Measurements from ENCODE around the gene MCM10. TPM values are rescaled to one million over a fixed set of nuclear protein-coding genes. Genes with fewer than 3 reads are reported as not detected.
"Not testable (repeated sequence)": the region's sequence is repeated elsewhere in the genome, so short reads cannot be mapped to it uniquely, and the experiment has no call there.

Gene MCM10
- total RNA-seq, 1 experiment from 2014 or later: 14.3 TPM

GRCh38 chr10:13234172-13234571 lies 72.8 kb downstream of the MCM10 start, which contains the start of gene UCMA:
UCMA (minus strand) TSS chr10:13234374; CDS start chr10:13234258, 116 bp downstream.
- Histone ChIP-seq H3K79me2 (ENCODE audit: low read length) (no peaks in the 10 kb centered on the region), H3K27ac (ENCODE audit: low read length) (no peak within 1 kb of the TSS), H2AFZ (ENCODE audit: low read length) (no peak within 1 kb of the TSS), H3K9me3 (ENCODE audit: low read length) (no peaks in the 10 kb centered on the region), H3K9me2 (replicated peaks; ENCODE audit: low read length) (no peaks in the 10 kb centered on the region), H3K9ac (ENCODE audit: low read length) (no peak within 1 kb of the TSS), H3K36me3 (ENCODE audit: low read depth, low read length) (no peaks in the 10 kb centered on the region), H4K20me1 (ENCODE audit: low read length) (no peaks in the 10 kb centered on the region), H3K27me3 (ENCODE audit: low read length) (no peaks in the 10 kb centered on the region), H3F3A (ENCODE audit: low read length, unreplicated experiment) (no peaks in the 10 kb centered on the region), H3K4me2 (ENCODE audit: low read length) (no peak within 1 kb of the TSS), H3K4me3 (ENCODE audit: low read length) (no peak within 1 kb of the TSS), H3K4me1 (ENCODE audit: insufficient read depth, low read length) (no peaks in the 10 kb centered on the region)
- no TSS peak for BruUV-seq (replicated peaks)
- DNase-seq (no peak), ATAC-seq (no peak)
- TF ChIP-seq EZH2phosphoT487 (IDR thresholded peaks at IDR 0.05; ENCODE audit: borderline replicate concordance, low read length) (no peak), EZH2 (IDR thresholded peaks at IDR 0.05; ENCODE audit: low read length, unreplicated experiment) (no peak)
- TF ChIP-seq, protein P1, sequence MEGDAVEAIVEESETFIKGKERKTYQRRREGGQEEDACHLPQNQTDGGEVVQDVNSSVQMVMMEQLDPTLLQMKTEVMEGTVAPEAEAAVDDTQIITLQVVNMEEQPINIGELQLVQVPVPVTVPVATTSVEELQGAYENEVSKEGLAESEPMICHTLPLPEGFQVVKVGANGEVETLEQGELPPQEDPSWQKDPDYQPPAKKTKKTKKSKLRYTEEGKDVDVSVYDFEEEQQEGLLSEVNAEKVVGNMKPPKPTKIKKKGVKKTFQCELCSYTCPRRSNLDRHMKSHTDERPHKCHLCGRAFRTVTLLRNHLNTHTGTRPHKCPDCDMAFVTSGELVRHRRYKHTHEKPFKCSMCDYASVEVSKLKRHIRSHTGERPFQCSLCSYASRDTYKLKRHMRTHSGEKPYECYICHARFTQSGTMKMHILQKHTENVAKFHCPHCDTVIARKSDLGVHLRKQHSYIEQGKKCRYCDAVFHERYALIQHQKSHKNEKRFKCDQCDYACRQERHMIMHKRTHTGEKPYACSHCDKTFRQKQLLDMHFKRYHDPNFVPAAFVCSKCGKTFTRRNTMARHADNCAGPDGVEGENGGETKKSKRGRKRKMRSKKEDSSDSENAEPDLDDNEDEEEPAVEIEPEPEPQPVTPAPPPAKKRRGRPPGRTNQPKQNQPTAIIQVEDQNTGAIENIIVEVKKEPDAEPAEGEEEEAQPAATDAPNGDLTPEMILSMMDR (conservative IDR thresholded peaks at IDR 0.05; ENCODE audit: low read depth, low read length): no peak
- CTCF ChIA-PET: no interaction called here
- intact Hi-C loops (cut with micrococcal nuclease): no loop called here
- POLR2A ChIA-PET (ENCODE audit: unreplicated experiment): no interaction called here

DNA sequence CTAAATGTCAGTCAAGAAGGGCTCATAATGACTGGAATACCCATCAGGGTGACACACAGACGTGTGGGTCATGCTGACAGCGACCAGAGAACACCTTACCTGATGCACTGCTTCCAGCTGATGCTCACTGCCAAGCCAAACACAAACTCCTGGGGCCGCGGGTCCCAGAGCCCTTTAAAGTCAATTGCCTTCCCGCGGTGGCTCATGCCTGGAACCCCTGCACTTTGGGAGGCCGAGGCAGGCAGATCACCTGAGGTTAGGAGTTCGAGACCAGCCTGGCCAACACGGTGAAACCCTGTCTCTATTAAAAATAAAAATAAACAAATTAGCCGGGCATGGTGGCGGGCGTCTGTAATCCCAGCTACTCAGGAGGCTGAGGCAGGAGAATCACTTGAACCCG lies 73.4 kb downstream of the MCM10 start:
- CTCF ChIA-PET; H3K4me1 ChIP-seq (ENCODE audit: insufficient read depth, low read length); ATAC-seq; H3K27ac ChIP-seq (ENCODE audit: low read length); DNase-seq; H3K9me3 ChIP-seq (ENCODE audit: low read length); H3K36me3 ChIP-seq (ENCODE audit: low read depth, low read length); H3K27me3 ChIP-seq (ENCODE audit: low read length); H3K4me2 ChIP-seq (ENCODE audit: low read length); H3K9me2 ChIP-seq (replicated peaks; ENCODE audit: low read length); H4K20me1 ChIP-seq (ENCODE audit: low read length); H3F3A ChIP-seq (ENCODE audit: low read length, unreplicated experiment); H2AFZ ChIP-seq (ENCODE audit: low read length); H3K4me3 ChIP-seq (ENCODE audit: low read length); intact Hi-C loops (cut with micrococcal nuclease); H3K9ac ChIP-seq (ENCODE audit: low read length); H3K79me2 ChIP-seq (ENCODE audit: low read length); POLR2A ChIA-PET (ENCODE audit: unreplicated experiment); BruUV-seq (replicated peaks): not testable (repeated sequence)

DNA sequence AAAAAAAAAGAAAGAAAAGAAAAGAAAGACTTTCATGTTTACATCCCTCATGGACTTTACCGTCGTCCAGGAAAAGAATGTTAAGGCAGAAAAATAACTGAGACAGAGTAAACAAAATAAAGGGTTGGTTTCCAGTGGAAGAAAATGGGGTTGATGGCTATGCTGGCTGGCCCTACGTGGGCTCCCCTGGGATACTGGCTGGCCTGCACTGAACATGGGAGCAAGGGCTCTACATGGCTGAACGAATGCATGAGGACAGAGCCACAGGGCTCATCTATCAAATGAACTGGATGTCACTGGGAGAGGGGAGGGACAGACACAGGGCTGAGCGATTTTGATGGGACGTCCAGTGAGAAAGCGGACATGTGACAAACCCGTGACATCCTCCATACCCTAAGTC lies 75.3 kb downstream of the MCM10 start:
- POLR2A ChIA-PET (ENCODE audit: unreplicated experiment): no interaction called here
- CTCF ChIA-PET: no interaction called here
- intact Hi-C loops (cut with micrococcal nuclease): no loop called here
- H3K4me3 ChIP-seq (ENCODE audit: low read length): no peak overlapping the region
- no TSS peak for BruUV-seq (replicated peaks)
- no peaks in the 10 kb centered on the region for H3F3A ChIP-seq (ENCODE audit: low read length, unreplicated experiment)
- H3K9me2 ChIP-seq (replicated peaks; ENCODE audit: low read length): no peaks in the 10 kb centered on the region
- no peaks in the 10 kb centered on the region for H3K4me1 ChIP-seq (ENCODE audit: insufficient read depth, low read length)
- no peaks in the 10 kb centered on the region for H3K36me3 ChIP-seq (ENCODE audit: low read depth, low read length)
- no peaks in the 10 kb centered on the region for H3K9me3 ChIP-seq (ENCODE audit: low read length)
- no peaks in the 10 kb centered on the region for H3K27me3 ChIP-seq (ENCODE audit: low read length)
- H3K79me2 ChIP-seq (ENCODE audit: low read length): no peaks in the 10 kb centered on the region
- no peak overlapping the region for H3K9ac ChIP-seq (ENCODE audit: low read length)
- no peak overlapping the region for H2AFZ ChIP-seq (ENCODE audit: low read length)
- TF ChIP-seq, protein P1 (conservative IDR thresholded peaks at IDR 0.05; ENCODE audit: low read depth, low read length): no peak
- TF ChIP-seq EZH2 (IDR thresholded peaks at IDR 0.05; ENCODE audit: low read length, unreplicated experiment) (no peak), EZH2phosphoT487 (IDR thresholded peaks at IDR 0.05; ENCODE audit: borderline replicate concordance, low read length) (no peak)
- no peak overlapping the region for H3K27ac ChIP-seq (ENCODE audit: low read length)
- ATAC-seq (no peak), DNase-seq (no peak)
- no peak overlapping the region for H3K4me2 ChIP-seq (ENCODE audit: low read length)
- no peaks in the 10 kb centered on the region for H4K20me1 ChIP-seq (ENCODE audit: low read length)

Data from PC-3 (cell line).